Chondrocyte (in vitro differentiated cells): ENCODE measurements around the gene CMPK2. TPM values are rescaled to one million over a fixed set of nuclear protein-coding genes. Genes with fewer than 3 reads are reported as not detected.

ENCODE experiments used
- DNase-seq: peaks from one replicate; pipeline ENCODE4 v3.0.0; 2021; ENCODE audit warnings: mixed read lengths, low spot score
- H3K27ac Mint-ChIP-seq: one replicate; pipeline ENCODE4 v1.8.0; 2021; ENCODE audit warnings: mild to moderate bottlenecking, moderate library complexity, mixed read lengths; ENCODE audit not compliant: unreplicated experiment
- H3K27me3 Mint-ChIP-seq: 2 replicates; pipeline ENCODE4 v1.8.0; 2021; ENCODE audit warnings: low read depth, mixed read lengths
- H3K36me3 Mint-ChIP-seq: 2 replicates; pipeline ENCODE4 v1.8.0; 2021; ENCODE audit warnings: low read depth, mixed read lengths
- H3K4me1 Mint-ChIP-seq: 2 replicates; pipeline ENCODE4 v1.8.0; 2021; ENCODE audit warnings: low read depth, mild to moderate bottlenecking, mixed read lengths
- H3K4me3 Mint-ChIP-seq: one replicate; pipeline ENCODE4 v1.8.0; 2021; ENCODE audit warnings: mild to moderate bottlenecking, moderate library complexity, mixed read lengths; ENCODE audit not compliant: unreplicated experiment
- H3K9me3 Mint-ChIP-seq: 2 replicates; pipeline ENCODE4 v1.8.0; 2021; ENCODE audit warnings: low read depth, mixed read lengths
- total RNA-seq: library from RNA; stranded (reverse); gene quantifications from 3 replicates; pipeline ENCODE4 v1.2.1, GENCODE V29; 2021
- TF ChIP-seq, protein P1 (sequence below): fragments of 200-600 bp; sonication (generic); IDR thresholded peaks from 2 replicates; pipeline ENCODE4 v1.5.0; 2021; ENCODE audit warnings: antibody characterized with exemption, mild to moderate bottlenecking, moderate library complexity

CMPK2 gene
- total RNA-seq, 1 donor from 2014 or later = 0.95 TPM

DNA sequence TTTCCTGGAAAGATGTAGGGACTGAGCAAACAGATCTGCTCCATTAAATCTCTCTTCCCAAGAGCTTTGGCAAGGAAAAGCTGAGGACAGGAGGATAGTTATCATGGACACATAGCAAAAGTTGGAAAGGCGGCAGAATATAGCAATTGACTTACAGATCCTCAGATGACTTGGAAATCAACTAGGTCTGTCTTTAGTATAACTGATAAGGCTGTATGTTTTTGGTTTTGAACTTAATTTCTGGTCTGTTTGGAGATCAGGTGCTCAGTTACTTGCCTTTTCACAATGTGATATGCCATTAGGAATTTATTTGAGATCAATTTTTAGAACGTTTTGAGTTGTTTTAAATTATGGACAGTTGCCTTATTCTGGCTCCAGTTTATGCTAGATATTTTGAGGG is 19.8 kb upstream of the CMPK2 start:
- H3K27me3 Mint-ChIP-seq = peaks cover 19% of the 10 kb centered on the region
- no peaks in the 10 kb centered on the region for H3K9me3 Mint-ChIP-seq
- H3K4me1 Mint-ChIP-seq = no peaks in the 10 kb centered on the region
- TF ChIP-seq, protein P1, sequence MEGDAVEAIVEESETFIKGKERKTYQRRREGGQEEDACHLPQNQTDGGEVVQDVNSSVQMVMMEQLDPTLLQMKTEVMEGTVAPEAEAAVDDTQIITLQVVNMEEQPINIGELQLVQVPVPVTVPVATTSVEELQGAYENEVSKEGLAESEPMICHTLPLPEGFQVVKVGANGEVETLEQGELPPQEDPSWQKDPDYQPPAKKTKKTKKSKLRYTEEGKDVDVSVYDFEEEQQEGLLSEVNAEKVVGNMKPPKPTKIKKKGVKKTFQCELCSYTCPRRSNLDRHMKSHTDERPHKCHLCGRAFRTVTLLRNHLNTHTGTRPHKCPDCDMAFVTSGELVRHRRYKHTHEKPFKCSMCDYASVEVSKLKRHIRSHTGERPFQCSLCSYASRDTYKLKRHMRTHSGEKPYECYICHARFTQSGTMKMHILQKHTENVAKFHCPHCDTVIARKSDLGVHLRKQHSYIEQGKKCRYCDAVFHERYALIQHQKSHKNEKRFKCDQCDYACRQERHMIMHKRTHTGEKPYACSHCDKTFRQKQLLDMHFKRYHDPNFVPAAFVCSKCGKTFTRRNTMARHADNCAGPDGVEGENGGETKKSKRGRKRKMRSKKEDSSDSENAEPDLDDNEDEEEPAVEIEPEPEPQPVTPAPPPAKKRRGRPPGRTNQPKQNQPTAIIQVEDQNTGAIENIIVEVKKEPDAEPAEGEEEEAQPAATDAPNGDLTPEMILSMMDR = no peak
- H3K4me3 Mint-ChIP-seq = no peak overlapping the region
- H3K36me3 Mint-ChIP-seq = peaks cover 2% of the 10 kb centered on the region
- H3K27ac Mint-ChIP-seq = no peak overlapping the region
- no peak for DNase-seq

DNA sequence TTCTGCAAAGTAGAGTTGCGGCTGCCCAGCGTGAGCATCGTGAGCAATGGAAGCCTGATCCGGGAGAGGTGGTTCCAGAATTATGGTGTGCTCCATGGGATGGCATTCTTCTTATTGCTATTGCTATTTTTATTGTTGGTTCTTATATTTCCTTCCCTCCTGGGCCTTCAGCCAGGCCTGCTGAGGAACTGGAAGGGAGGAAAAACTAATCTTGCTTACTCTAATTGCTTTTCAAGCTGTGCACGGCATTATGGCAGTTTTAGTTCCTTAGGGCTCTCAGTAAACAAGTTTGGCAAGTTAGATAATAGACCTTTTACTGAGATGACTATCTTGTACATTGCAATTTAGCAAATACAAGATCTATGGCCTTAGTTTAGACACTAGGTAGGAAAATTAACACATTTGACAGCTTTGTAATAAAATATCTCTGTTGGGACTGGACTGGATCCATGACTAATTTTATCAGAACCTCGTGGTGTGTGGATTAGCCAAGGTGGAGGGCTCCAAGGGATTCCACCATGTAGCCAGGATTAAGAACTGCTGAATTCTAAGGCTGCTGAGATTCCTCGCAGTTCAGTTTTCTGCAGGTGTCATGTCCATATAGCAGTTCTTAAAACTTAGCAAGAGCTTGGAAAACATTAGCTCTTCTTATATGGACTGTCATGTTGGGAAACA is 17.9 kb upstream of the CMPK2 start:
- H3K9me3 Mint-ChIP-seq = no peaks in the 10 kb centered on the region
- H3K4me1 Mint-ChIP-seq = no peaks in the 10 kb centered on the region
- peaks cover 18% of the 10 kb centered on the region for H3K27me3 Mint-ChIP-seq
- DNase-seq = no peak
- peaks cover 2% of the 10 kb centered on the region for H3K36me3 Mint-ChIP-seq
- no peak overlapping the region for H3K27ac Mint-ChIP-seq
- H3K4me3 Mint-ChIP-seq = no peak overlapping the region
- TF ChIP-seq, protein P1 = no peak

GRCh38 chr2:6881516-6881915 is 15.8 kb upstream of the CMPK2 start:
- TF ChIP-seq, protein P1 = no peak
- no peaks in the 10 kb centered on the region for H3K4me1 Mint-ChIP-seq
- H3K36me3 Mint-ChIP-seq = no peaks in the 10 kb centered on the region
- peaks cover 12% of the 10 kb centered on the region for H3K27me3 Mint-ChIP-seq
- no peak overlapping the region for H3K27ac Mint-ChIP-seq
- no peaks in the 10 kb centered on the region for H3K9me3 Mint-ChIP-seq
- no peak overlapping the region for H3K4me3 Mint-ChIP-seq
- DNase-seq = no peak

DNA sequence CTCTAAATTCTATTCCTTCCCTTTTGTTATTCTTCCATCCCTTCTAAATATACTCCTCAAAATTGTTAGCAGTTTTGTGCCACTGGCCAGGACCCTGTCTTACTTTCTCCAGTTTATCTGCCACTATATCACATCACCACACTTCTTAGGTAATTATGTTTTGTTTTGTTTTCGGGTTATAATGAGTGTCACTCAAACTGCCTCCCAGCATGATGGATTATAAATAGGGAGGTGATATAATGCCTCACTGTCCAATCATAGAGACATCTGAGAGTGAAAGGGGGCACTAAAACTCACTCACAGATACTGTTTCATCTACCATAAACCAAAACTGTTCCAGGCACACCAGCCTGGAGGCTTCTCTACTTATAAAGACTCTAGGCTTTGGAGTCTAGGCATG is 15.3 kb upstream of the CMPK2 start:
- H3K27me3 Mint-ChIP-seq = peaks cover 10% of the 10 kb centered on the region
- H3K36me3 Mint-ChIP-seq = no peaks in the 10 kb centered on the region
- no peaks in the 10 kb centered on the region for H3K4me1 Mint-ChIP-seq
- TF ChIP-seq, protein P1 = no peak
- DNase-seq = no peak
- no peak overlapping the region for H3K27ac Mint-ChIP-seq
- H3K9me3 Mint-ChIP-seq = no peaks in the 10 kb centered on the region
- H3K4me3 Mint-ChIP-seq = no peak overlapping the region

DNA sequence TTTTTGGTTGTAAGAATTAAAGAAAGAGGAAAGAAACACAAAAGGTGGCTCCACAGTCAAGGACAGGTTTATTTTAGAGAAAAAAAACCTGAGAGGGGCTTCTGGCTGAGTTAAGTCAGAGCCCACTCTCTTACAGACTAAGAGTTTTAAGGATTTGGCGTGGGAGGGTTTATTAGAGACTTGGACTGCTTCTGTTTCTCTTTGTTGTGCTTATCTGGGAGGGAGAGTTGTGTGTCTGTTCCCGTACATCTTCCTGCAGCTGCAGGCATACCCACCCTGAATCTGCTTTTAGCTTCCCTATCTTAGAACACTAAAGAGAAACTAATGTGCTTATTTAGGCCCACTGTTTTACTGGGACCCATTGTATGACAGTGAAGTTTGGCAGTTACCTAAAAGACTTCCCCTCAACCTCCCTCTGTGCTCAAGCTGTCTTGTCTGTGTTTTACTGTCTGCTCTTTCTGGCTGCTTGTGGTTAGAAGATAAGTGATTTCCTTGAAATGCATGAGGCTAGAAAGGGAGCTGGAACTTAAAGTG is 14.6 kb upstream of the CMPK2 start:
- H3K27me3 Mint-ChIP-seq = peaks cover 5% of the 10 kb centered on the region
- no peaks in the 10 kb centered on the region for H3K36me3 Mint-ChIP-seq
- TF ChIP-seq, protein P1 = no peak
- no peak for DNase-seq
- no peak overlapping the region for H3K4me3 Mint-ChIP-seq
- H3K4me1 Mint-ChIP-seq = no peaks in the 10 kb centered on the region
- no peak overlapping the region for H3K27ac Mint-ChIP-seq
- H3K9me3 Mint-ChIP-seq = no peaks in the 10 kb centered on the region
